ENCODE data around the gene CHCHD3. TPM values are rescaled to one million over a fixed set of nuclear protein-coding genes. Genes with fewer than 3 reads are reported as not detected.

Gene CHCHD3
- total RNA-seq, 1 donor from 2014 or later, result 71.0 TPM

DNA sequence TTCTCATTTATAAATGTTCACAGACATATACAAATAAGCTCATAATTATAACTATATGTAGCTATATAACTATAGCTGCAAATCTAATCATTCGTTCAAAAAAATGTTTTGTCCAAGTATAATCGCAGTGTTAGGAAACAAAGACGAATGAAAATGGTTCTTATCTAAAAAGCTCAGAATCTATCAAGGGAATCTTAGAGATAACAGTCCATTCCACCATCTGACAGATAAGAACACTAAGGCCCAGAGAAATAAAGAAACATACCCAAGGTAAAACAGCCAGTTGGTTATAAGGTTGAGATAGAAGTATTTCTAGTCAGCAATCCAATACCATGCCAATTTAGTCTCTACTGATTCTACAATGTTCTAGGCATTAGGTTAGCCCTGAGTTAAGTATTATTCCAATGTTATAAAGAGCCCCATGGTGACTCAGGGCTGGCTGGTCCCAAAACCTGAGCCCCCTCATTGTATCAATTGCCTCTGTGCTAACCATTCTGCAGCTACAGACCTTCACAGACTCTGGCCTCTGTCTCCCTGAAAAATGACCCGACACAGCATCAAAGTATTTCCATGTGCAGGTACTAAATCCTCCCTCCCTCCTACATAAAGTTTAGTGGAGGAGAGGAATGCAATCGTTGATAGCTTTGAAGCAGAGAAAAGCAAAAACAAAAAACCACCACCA is 30.0 kb downstream of the CHCHD3 start:
- no peak overlapping the region for H3K27ac Mint-ChIP-seq
- no peak for DNase-seq (ENCODE audit: extremely low spot score, unreplicated experiment)
- TF ChIP-seq, protein P1, sequence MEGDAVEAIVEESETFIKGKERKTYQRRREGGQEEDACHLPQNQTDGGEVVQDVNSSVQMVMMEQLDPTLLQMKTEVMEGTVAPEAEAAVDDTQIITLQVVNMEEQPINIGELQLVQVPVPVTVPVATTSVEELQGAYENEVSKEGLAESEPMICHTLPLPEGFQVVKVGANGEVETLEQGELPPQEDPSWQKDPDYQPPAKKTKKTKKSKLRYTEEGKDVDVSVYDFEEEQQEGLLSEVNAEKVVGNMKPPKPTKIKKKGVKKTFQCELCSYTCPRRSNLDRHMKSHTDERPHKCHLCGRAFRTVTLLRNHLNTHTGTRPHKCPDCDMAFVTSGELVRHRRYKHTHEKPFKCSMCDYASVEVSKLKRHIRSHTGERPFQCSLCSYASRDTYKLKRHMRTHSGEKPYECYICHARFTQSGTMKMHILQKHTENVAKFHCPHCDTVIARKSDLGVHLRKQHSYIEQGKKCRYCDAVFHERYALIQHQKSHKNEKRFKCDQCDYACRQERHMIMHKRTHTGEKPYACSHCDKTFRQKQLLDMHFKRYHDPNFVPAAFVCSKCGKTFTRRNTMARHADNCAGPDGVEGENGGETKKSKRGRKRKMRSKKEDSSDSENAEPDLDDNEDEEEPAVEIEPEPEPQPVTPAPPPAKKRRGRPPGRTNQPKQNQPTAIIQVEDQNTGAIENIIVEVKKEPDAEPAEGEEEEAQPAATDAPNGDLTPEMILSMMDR (conservative IDR thresholded peaks at IDR 0.05), result no peak
- H3K4me1 Mint-ChIP-seq (ENCODE audit: unreplicated experiment), result peaks cover 19% of the 10 kb centered on the region
- H3K36me3 Mint-ChIP-seq, result peaks cover 9% of the 10 kb centered on the region
- H3K4me3 Mint-ChIP-seq, result no peak overlapping the region
- H3K9me3 Mint-ChIP-seq, result no peaks in the 10 kb centered on the region
- H3K27me3 Mint-ChIP-seq, result no peaks in the 10 kb centered on the region

DNA sequence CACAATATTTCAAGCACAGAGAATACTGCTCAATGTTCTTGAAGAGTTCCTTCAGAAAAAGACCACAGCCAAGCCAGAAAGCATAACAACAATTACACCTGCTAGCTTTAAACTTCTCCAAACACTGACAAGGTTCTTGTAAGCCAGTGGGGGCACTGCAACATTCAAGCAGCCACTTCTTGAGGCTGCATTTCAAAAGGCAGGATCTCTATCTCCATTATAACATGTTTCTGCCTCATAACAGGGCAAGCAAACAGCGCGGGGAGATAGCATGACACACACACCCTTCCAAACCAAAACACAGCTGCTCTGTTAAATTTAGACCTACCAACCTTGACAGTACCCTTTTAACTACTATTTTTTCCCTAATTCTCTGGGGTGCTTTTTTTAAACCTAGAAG is 30.8 kb downstream of the CHCHD3 start:
- H3K36me3 Mint-ChIP-seq, result peaks cover 11% of the 10 kb centered on the region
- H3K9me3 Mint-ChIP-seq, result no peaks in the 10 kb centered on the region
- TF ChIP-seq, protein P1 (conservative IDR thresholded peaks at IDR 0.05), result peak; percentile 41
- no peak overlapping the region for H3K27ac Mint-ChIP-seq
- no peak for DNase-seq (ENCODE audit: extremely low spot score, unreplicated experiment)
- peaks cover 12% of the 10 kb centered on the region for H3K4me1 Mint-ChIP-seq (ENCODE audit: unreplicated experiment)
- H3K27me3 Mint-ChIP-seq, result no peaks in the 10 kb centered on the region
- H3K4me3 Mint-ChIP-seq, result no peak overlapping the region

DNA sequence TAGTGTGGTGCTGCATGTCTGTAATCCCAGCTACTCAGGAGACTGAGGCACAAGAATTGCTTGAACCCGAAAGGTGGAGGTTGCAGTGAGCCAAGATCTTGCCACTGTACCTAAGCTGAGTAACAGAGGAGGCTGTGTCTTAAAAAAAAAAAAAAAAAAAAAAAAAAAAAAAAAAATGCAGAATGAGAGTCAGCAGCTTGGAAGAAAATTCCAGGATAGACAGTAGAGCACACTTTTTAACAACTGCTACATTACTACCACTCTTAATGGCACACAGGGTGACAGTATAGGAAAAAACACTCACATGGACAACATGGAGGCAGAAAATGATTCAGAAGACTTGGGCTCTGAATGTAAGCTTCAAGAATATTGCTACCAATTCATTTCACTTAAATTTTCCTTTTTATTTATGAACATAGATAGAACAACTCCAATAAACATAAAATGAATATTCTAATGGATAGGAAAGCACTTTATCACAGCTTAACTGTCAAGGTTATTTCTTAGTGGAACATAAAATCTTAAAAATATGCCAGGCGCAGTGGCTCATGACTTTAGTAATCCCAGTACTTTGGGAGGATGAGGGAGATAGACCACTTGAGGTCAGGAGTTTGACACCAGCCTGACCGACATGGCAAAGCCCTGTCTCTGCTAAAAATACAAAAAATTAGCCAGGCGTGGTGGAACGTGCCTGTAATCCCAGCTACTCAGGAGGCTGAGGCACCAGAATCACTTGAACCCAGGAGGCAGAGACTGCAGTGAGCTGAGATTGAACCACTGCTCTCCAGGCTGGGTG is 31.5 kb downstream of the CHCHD3 start:
- TF ChIP-seq, protein P1 (conservative IDR thresholded peaks at IDR 0.05), result no peak
- Mint-ChIP-seq H3K4me1 (ENCODE audit: unreplicated experiment) (peaks cover 17% of the 10 kb centered on the region), H3K4me3 (no peak overlapping the region), H3K27ac (no peak overlapping the region), H3K36me3 (peaks cover 11% of the 10 kb centered on the region), H3K9me3 (no peaks in the 10 kb centered on the region), H3K27me3 (no peaks in the 10 kb centered on the region)
- DNase-seq (ENCODE audit: extremely low spot score, unreplicated experiment), result no peak

DNA sequence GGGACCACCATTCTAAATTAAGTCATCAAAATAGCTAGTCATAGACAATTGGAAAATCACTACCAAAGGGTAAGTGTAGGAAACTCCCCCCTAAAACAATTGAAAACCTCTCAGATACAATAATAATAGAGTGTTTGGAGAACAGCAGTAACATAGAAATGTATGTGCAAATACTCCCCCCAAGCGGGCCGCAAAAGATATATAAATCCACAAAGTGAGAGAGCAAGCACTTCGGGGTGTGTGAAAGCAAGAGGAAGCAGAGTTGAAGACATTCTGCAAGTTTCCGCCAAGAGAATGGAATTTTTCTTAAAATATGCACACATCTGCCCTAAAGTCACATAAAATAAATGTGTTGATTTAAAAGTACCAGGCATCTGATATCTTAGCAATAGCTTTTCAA is 33.3 kb downstream of the CHCHD3 start:
- Mint-ChIP-seq H3K4me1 (ENCODE audit: unreplicated experiment) (peaks cover 27% of the 10 kb centered on the region), H3K27ac (no peak overlapping the region), H3K27me3 (no peaks in the 10 kb centered on the region), H3K36me3 (peaks cover 11% of the 10 kb centered on the region), H3K4me3 (no peak overlapping the region), H3K9me3 (no peaks in the 10 kb centered on the region)
- DNase-seq (ENCODE audit: extremely low spot score, unreplicated experiment), result no peak
- TF ChIP-seq, protein P1 (conservative IDR thresholded peaks at IDR 0.05), result no peak

DNA sequence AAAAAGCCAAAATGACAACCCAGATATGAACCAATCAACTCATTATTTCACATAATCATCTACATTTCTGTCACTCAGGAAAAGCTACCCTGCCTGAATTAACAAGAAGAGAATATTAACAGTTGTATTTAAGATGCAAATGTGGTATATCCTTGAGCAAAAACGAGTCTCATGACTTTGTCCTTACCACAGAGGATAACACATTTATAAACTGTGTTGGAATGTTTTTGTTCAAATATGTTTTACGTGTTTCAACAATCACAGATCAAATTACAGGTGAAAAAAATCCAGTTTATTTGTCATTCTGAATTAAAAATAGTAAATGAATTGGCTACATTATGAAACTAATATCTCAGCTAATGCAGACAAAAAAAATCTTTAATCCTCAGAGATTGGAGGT is 34.6 kb downstream of the CHCHD3 start:
- Mint-ChIP-seq H3K9me3 (no peaks in the 10 kb centered on the region), H3K4me1 (ENCODE audit: unreplicated experiment) (peaks cover 27% of the 10 kb centered on the region), H3K36me3 (peaks cover 11% of the 10 kb centered on the region), H3K27me3 (no peaks in the 10 kb centered on the region), H3K27ac (no peak overlapping the region), H3K4me3 (no peak overlapping the region)
- DNase-seq (ENCODE audit: extremely low spot score, unreplicated experiment), result no peak
- TF ChIP-seq, protein P1 (conservative IDR thresholded peaks at IDR 0.05), result no peak
